ENCODE results near the gene CDYL2.

GRCh38 chr16:80836202-80836601, 31.8 kb upstream of the CDYL2 start:
- TF ChIP-seq HMGXB4 (CRISPR knock-in tag; IDR thresholded peaks at IDR 0.05) (no peak), USF2 (CRISPR knock-in tag; IDR thresholded peaks at IDR 0.05) (no peak)
- TF ChIP-seq, protein P1, sequence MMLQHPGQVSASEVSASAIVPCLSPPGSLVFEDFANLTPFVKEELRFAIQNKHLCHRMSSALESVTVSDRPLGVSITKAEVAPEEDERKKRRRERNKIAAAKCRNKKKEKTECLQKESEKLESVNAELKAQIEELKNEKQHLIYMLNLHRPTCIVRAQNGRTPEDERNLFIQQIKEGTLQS (CRISPR knock-in tag; conservative IDR thresholded peaks at IDR 0.05) = no peak
